RKO (cell line): ENCODE data around the gene ECI2.
A peak's percentile ranks its signal among the peaks of the same experiment; 100 is the strongest.
"Not testable (repeated sequence)": the region's sequence is repeated elsewhere in the genome, so short reads cannot be mapped to it uniquely, and the experiment has no call there.

Source experiments
- DNase-seq: peaks from one replicate; pipeline ENCODE4 v3.0.0-alpha.2; 2016; ENCODE audit warnings: low spot score

ECI2 gene

GRCh38 chr6:4101298-4101697 is 34.1 kb downstream of the ECI2 start:
- DNase-seq = no peak

- DNase-seq = no peak
Measured at GRCh38 chr6:4100655-4101054, 34.7 kb downstream of the ECI2 start.

- DNase-seq = no peak
Measured at GRCh38 chr6:4093288-4093687, 42.1 kb downstream of the ECI2 start.

- DNase-seq = no peak
Measured at GRCh38 chr6:4091941-4092340, 43.4 kb downstream of the ECI2 start.

GRCh38 chr6:4090043-4090442 is 45.3 kb downstream of the ECI2 start:
- DNase-seq = not testable (repeated sequence)

- no peak for DNase-seq
Measured at GRCh38 chr6:4088704-4089103, 46.7 kb downstream of the ECI2 start.

- peak; percentile 57 for DNase-seq
Measured at GRCh38 chr6:4085332-4085700, 50.1 kb downstream of the ECI2 start.

- no peak for DNase-seq
Measured at GRCh38 chr6:4084444-4085331, 50.7 kb downstream of the ECI2 start.

GRCh38 chr6:4078691-4079471 is 56.5 kb downstream of the ECI2 start, which contains the start of gene FAM217A:
TSS of gene FAM217A (minus strand) at chr6:4079137. CDS start at chr6:4077414, 1,723 bp downstream.
- no peak for DNase-seq

GRCh38 chr6:4074478-4075235 is 60.7 kb downstream of the ECI2 start:
- no peak for DNase-seq

- DNase-seq = no peak
Measured at GRCh38 chr6:4071330-4071729, 64.0 kb downstream of the ECI2 start.

GRCh38 chr6:4069199-4069598 is 66.2 kb downstream of the ECI2 start:
- DNase-seq = no peak

GRCh38 chr6:4067673-4068072 is 67.7 kb downstream of the ECI2 start:
- no peak for DNase-seq

GRCh38 chr6:4066029-4066755 is 69.2 kb downstream of the ECI2 start:
- DNase-seq = no peak
